GM12878 (cell line): Measurements from ENCODE around the gene FN1.

Experiments used
- GATAD2B ChIP-seq: fragments of 450-650 bp; conservative IDR thresholded peaks from 2 replicates; pipeline ENCODE4 v1.6.1; 2017; ENCODE audit warnings: low read depth, mild to moderate bottlenecking, moderate library complexity
- TF ChIP-seq, protein P1 (sequence below), 3 experiments: IDR thresholded peaks in 2 of 3; conservative IDR thresholded peaks in 1 of 3; 2 replicates each; pipeline ENCODE4 v1.5.1; 2011; ENCODE audit warnings: low read depth in 3 of 3, low read length in 3 of 3, mild to moderate bottlenecking in 3 of 3, control low read depth in 2 of 3, moderate library complexity in 2 of 3, inconsistent platforms in 1 of 3, mixed read lengths in 1 of 3; ENCODE audit not compliant: control insufficient read depth in 2 of 3, insufficient read depth in 1 of 3; ENCODE audit errors: extremely low read depth in 1 of 3

DNA sequence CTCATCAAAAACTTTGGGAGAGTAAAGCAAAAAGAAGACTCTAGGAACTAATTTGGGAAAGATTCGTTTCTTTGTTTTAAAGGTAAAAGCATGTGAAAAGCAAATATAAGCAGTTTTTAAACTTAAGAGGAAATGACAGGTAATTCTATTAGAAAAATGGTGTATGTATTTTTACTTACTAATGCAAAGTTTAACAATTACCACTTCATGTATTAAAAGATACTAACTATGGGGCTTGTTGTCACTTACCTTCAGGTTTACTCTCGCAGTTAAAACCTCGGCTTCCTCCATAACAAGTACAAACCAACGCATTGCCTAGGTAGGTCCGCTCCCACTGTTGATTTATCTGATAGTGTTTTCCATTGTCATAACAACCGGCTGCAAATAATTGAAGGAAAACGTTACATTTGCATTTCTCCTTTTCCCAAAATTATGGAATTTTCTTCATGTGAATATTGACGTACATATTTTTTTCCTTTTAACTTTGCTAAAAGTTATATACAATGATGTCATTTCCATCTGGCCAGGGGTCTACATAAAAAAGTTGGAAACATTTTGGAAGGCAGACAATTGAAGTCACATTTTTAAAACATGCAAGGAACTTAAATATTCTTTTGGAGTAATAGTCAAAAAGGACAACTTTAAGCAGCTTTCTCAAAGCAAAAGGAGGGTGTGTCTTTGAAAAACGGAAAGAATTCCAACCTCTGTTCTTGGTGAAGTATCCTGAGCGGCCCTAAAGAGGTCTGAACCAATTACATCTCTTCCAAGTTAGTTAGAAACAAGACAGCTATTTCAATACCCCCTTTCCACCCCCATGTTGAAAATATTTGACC, 1.2 kb downstream of the FN1 start:
- TF ChIP-seq GATAD2B, result no peak
- TF ChIP-seq, protein P1, sequence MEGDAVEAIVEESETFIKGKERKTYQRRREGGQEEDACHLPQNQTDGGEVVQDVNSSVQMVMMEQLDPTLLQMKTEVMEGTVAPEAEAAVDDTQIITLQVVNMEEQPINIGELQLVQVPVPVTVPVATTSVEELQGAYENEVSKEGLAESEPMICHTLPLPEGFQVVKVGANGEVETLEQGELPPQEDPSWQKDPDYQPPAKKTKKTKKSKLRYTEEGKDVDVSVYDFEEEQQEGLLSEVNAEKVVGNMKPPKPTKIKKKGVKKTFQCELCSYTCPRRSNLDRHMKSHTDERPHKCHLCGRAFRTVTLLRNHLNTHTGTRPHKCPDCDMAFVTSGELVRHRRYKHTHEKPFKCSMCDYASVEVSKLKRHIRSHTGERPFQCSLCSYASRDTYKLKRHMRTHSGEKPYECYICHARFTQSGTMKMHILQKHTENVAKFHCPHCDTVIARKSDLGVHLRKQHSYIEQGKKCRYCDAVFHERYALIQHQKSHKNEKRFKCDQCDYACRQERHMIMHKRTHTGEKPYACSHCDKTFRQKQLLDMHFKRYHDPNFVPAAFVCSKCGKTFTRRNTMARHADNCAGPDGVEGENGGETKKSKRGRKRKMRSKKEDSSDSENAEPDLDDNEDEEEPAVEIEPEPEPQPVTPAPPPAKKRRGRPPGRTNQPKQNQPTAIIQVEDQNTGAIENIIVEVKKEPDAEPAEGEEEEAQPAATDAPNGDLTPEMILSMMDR (IDR thresholded peaks at IDR 0.05 in 2 of 3, conservative IDR thresholded peaks at IDR 0.05 in 1 of 3; ENCODE audit: control insufficient read depth in 2 of 3, extremely low read depth in 1 of 3, insufficient read depth in 1 of 3, low read depth in 3 of 3, low read length in 3 of 3), result no peak
